ENCODE data around the gene OPRL1.

DNA sequence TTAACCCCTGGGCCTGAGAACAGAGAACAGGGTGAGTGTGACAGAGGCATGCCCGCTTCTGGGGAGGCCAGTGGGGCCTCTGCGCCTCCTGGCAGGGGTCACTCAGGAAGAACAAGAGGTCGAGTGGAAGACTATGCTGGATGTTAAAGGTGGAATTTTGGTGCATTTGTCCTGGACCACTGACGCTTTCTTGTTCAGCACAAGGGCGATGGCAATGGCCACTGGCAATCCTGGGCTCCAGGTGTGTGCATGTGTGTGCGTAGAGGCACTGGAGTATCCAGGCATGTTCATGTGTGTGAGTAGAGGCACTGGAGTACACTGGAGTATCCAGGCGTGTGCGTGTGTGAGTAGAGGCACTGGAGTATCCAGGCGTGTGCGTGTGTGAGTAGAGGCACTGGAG, 51.0 kb downstream of the OPRL1 start:
- TF ChIP-seq, protein P1, sequence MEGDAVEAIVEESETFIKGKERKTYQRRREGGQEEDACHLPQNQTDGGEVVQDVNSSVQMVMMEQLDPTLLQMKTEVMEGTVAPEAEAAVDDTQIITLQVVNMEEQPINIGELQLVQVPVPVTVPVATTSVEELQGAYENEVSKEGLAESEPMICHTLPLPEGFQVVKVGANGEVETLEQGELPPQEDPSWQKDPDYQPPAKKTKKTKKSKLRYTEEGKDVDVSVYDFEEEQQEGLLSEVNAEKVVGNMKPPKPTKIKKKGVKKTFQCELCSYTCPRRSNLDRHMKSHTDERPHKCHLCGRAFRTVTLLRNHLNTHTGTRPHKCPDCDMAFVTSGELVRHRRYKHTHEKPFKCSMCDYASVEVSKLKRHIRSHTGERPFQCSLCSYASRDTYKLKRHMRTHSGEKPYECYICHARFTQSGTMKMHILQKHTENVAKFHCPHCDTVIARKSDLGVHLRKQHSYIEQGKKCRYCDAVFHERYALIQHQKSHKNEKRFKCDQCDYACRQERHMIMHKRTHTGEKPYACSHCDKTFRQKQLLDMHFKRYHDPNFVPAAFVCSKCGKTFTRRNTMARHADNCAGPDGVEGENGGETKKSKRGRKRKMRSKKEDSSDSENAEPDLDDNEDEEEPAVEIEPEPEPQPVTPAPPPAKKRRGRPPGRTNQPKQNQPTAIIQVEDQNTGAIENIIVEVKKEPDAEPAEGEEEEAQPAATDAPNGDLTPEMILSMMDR (IDR thresholded peaks at IDR 0.05; ENCODE audit: low read length) = no peak
- no peak for TF ChIP-seq EZH2 (IDR thresholded peaks at IDR 0.05; ENCODE audit: borderline replicate concordance, low read length)
